GM18511 (cell line): ENCODE data around the gene FBXW9.
"Not testable (repeated sequence)": the region's sequence is repeated elsewhere in the genome, so short reads cannot be mapped to it uniquely, and the experiment has no call there.

Source experiments
- ATAC-seq: cut with Tn5 transposase; IDR thresholded peaks from one replicate; pipeline ENCODE4 v1.9.1; 2021; ENCODE audit warnings: mild to moderate bottlenecking, moderate library complexity; ENCODE audit not compliant: unreplicated experiment

Gene FBXW9

DNA sequence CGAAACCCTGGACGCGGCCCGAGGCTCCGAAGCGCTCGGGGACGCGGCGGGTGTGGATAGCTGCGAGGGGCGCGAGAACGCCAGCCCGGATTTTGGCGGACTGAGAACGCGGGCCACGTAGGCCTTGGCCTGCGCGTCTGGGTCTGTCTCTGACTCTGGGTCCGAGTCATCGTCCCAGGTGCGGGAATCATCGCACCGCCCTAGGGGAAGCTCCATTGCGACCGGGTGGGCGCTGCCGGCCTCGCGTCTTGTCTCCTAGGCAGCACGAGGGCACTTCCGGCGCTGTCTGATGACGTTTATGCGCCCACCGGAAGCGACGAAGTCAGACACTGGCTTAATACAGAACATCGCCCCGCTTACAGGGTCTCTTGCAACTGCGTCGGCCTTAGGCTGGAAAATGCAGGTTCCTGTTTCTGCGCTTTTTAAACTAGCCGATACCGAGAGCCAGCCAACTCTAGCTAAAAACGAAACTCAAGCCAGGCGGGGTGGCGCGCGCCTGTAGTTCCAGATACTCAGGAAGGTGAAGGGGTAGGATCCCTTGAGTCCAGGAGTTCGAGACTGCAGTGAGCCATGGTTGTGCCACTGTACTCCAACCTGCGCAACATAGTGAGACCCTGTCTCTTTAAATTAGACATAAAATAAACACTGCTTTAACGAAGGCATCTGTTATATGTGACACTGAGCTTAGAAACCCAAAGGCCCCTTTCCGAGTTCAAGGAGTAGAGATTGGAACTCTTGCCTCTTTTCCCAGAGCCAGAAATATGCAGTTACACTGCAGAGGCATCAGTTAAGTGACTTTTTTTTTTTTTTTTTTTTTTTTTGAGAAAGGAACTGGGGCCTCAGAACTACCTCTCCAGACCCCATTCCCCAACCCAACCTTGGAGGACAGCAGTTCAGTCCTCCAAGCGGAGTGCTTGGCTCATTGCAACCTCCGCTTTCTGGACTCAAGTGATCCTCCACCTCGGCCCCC is at the start of gene FBXW9:
TSS of gene FBXW9 (minus strand) at position 266 of the 970 bp plus-strand sequence. CDS start at position 216, 50 bp downstream.
- ATAC-seq: peak; percentile 91

DNA sequence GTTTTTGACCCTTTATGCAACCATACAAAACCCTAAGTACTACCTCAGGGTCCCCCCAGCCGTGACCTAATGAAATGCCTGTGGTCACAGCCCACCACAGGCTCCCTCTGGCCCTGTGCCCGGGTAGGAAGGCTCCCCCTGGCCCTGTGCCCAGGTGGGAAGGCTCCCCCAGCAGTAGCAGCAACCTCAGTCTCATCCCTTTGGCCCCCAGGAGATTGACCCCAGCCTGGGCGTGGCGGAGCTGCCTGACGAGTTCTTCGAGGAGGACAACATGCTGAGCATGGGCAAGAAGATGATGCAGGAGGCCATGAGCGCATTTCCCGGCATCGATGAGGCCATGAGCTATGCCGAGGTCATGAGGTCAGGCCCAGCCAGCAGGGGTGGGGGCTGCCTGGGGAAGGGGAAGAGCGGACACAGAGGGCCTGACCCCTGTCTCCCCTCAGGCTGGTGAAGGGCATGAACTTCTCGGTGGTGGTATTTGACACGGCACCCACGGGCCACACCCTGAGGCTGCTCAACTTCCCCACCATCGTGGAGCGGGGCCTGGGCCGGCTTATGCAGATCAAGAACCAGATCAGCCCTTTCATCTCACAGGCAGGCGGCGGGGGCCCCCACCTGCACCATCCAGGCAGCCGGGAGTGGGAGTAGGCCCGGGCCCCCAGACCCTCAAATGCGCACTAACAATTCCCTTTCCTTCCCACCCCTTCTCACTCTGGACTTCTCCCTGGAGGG is 48.9 kb upstream of the FBXW9 start:
- no peak for ATAC-seq

DNA sequence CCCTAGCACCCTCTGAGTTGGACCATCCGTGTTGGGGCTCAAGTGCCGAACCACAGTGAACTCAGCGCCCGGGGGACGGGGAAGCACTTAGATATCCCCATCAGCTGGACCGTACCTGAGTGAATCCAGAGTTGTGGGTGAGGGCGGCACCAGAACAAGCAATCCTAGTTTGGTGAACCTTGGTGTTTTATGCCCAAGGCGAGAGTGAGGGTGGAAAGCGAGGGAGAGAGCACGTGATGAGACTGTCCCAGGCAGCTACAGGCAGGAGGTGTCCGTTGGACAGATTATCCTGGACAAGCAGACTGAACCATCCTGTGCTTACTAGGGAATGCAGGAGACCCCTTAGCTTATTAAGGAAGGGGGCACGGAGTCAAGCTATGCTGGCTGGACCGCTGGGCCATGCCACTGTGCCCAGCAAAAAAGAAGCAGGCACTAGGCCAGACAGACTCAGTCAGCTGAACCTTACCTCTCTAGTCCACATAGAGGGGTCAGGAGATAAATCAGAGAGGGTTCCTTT is 41.5 kb upstream of the FBXW9 start:
- ATAC-seq: no peak

DNA sequence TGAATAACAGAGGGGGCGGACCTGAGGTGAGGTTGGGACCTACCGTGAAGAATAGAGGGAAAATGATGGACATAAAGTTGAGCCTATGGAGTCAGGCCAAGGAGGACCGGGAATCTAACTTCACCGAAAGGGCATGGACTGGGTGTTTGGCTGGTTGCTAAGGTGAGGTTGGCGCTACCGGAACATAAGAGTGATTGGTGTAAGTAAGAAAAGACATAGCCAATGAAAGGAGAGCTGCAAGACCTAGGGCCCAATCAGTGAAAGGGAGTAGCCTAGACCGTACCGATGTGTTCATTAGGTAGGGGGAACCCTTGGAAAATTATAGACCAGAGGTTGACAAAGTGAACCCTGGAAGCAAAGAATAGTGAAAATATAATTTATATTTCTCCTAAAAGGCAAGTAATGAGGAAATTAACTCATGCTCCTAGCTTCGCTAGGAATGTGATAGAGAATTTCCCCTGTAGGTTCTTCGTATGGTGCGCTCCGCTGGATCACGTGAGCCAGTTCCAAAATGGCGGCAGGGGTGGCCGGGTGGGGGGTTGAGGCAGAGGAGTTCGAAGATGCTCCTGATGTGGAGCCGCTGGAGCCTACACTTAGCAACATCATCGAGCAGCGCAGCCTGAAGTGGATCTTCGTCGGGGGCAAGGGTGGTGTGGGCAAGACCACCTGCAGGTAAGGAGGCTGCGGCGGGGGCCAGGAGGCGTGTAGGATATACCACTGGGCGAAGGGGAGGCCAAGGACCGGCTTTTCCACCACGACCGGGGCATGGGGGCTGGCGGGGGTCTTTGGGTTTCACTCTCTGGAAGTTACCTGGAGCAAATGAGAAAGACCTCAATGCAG is 40.8 kb upstream of the FBXW9 start, which contains the start of gene GET3:
TSS of gene GET3 (plus strand) at position 503 of the 840 bp plus-strand sequence. CDS start at position 512, 9 bp downstream.
- peak; percentile 83 for ATAC-seq

DNA sequence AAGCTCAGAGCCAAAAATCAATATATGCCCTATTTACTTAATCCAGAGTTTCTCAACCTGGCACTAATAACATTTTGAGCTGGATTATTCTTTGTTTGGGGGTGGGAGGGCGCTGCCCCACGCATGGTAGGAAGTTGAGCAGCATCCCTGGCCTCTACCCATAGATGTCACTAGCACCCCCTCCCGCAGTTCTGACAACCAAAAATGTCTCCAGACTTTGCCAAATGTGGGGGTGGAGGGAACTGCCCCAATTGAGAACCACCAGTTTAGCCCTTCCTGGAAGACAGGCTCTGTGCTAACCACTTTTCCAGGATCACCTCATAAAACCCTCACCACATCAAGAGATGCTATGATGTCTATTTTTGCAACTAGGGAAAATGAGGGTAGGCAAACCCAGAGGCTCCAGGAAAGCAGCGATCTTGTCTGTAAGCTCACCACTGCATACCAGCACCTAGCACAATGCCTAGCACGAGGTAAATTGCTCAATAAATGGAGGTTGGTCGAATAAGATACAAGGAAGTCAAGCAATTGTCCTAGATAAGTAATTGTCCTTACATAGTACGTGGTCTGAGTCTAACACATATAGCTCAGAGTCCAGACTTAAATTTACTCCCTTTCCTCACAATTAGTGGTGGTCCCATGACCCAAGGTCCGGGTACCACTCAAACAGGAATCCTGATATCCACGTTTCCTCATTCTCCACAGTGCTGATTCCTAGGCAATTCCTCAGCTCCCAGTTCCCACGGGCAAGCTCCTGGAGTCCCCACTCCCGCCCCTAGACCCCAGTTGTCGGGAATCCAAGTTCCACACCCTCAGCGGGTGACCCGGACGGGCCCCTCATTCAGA is 37.2 kb upstream of the FBXW9 start:
- no peak for ATAC-seq

DNA sequence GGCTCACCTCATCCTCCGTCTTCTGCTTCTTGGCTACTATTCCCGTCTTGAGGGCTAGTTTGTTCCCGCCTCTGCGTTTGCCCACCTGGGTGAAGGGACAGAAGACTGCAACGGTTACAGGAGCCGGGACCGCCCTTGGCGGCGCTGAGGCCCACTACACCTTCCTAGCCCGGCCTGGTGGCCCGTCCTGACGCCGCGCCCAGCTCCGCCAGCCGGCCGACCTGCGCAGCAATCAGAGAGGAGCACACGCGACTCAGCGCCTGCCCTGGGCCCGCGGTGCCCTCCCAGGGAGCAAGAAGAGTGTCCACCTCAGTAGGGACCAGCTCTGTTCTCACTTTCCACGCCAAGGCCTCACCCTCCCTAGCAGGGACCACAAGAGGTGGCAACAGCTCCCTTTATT is 34.9 kb upstream of the FBXW9 start:
- ATAC-seq: no peak

DNA sequence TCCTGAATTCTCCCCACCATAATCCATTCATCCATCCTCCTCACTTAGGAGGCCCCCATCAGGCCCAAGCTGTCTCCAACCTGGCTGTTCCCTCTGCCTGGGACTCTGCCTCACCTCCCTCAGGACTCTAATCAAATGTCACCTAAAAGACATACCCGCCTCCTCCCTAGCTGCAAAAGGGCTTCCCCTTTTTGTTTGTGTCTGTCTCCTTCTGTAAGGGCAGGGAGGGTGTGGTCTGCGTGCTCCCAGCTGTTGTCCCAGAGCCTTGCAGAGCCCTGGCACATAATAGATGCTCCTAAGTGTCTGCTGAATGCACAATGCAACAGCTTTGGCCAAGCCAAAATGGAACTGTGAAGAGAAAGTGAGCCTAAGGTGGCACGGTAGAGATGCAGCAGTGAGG is 33.6 kb upstream of the FBXW9 start:
- ATAC-seq: no peak

DNA sequence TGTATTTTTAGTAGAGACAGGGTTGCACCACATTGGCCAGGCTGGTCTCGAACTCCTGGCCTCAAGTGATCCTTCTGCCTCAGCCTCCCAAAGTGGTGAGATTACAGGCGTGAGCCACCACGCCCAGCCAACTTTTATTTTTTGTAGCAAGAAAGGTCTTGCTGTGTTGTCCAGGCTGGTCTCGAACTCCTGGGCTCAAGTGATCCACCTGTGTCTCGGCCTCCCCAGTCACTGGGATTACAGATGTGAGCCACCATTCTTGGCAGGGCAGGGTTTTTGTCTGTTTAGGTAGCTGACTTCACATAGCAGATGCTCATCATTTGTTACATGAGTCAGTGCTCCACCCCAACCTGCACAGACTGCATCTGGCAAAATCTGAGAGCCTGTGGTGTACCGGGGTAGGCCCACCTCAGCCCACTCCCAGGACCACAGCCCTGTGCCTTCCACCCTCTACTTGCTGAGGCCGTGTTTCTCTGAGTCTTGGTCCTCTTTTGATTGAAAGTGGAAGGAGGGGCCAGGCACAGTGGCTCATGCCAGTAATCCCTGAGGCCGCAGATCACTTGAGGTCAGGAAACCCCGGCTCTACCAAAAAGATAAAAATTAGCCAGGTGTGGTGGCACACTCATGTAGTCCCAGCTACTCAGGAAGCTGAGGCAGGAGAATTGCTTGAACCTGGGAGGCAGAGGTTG is 31.5 kb upstream of the FBXW9 start:
- no peak for ATAC-seq

DNA sequence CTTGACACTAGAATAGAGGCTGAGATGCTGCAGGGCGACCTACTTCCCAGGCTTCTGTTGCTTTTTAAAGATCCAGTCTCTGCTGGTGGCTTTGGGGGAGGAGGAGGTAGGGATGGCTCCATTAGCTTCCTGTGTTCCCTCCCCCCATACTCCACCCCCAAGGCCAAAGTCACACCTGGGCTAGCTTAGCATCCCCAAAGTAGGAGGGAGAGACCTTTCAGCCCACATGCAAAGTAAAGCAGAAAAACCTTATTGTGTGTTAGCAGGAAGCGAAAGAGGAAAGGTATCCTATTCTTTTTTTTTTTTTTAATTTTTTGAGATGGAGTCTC is 30.5 kb upstream of the FBXW9 start:
- ATAC-seq: no peak

DNA sequence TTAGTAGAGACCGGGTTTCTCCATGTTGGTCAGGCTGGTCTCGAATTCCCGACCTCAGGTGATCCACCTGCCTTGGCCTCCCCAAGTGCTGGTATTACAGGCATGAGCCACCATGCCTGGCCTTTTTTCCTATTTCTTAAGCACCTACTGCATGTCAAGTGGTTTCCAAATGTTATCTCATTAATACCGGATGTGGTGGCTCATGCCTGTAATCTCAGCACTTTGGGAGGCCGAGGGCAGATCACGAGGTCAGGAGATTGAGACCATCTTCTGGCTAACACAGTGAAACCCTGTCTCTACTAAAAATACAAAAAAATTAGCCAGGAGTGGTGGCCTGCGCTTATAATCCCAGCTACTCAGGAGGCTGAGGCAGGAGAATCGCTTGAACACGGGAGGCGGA is 29.2 kb upstream of the FBXW9 start:
- not testable (repeated sequence) for ATAC-seq

DNA sequence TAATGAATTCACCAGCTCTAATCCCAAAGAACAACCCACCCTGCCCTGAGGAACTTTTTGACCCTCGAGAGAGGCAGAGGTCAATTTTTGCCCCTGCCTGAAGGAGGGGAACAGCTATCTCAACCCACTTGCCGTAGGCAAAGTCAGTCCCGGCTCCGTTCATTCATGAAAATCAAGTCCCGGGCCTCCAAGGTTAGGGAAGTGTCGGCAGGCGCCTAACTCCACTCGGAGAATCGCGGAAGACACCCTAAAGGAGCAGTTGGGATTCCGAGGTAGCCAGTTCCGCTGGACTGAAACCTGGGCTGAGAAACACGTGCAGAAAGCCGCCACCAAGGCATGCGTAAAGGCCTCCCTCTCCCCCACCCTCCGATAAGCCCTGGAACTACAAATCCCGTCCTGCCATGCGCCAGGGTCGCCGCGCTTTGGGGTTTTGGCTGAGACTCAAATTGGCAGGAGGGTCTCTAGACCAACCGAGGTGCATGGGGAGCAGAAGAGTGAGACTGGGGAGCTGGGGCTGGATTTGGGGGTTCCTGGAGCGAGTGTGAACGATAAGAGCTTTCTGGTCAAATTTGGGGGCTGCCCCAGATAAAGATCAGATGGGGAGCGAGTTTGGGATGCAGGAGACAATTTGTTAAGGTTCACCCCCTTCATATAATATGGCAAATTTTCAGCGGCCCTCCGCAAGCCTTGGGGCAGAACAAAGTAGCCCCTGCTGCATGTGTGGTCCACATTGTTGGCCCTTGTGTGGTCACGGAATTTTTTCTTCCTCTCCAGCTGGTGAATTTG is 27.4 kb upstream of the FBXW9 start, which contains the start of gene TNPO2:
TSS of gene TNPO2 (minus strand) at position 292 of the 786 bp plus-strand sequence. CDS start 2,955 bp downstream, outside the sequence.
- no peak for ATAC-seq

DNA sequence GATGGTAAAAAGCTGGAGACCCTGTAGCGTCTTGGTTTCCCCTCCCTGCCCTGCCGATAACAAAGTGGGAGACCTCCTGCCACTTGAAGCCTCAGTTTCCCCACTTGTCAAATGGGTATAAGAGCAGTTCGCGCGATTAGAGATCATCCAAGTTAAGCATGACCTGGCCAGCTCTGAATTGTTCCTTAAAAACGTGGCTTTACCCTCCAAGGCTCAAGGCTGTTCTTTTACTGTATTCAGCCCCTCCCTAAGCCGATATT is 26.9 kb upstream of the FBXW9 start:
- ATAC-seq: no peak

DNA sequence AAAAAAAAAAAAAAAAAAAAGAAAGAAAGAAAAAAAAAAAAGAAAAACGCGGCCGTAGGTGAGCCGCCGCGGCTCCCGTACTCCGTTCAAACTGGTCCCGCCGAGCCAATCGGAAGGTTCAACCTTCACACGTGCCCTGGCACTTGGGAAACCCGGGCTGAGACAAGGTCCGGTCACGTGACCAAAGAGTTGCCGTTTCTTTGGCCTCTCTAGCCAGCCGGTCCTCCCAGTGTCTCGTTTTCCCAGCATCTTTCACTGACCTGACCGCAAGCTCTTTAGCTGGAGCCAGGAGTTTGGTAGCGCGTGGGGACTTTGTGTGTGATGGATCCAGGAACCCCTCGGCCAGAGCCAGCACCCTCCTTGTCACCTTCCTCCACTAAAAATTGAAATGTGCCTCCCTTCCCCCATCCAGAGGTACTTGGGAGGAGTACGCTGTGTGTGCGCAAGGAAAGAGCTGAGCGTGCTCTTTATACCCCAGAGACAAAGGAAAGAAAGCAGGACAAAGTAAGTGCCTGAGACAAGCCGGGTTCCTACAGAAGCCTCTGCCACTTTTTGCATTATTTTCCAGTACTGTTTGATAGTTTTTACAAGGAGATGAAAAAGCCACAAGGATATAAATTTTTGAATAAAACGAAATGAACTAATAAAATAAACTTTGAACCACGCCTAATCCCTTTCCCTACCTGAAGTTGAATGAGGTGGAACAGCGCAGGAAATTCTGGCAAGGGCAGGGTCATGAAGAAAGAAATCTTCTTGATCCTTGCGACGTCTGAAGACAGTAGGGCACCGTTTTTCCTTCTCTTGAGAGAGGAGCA is 26.3 kb upstream of the FBXW9 start:
- ATAC-seq: peak; percentile 83

DNA sequence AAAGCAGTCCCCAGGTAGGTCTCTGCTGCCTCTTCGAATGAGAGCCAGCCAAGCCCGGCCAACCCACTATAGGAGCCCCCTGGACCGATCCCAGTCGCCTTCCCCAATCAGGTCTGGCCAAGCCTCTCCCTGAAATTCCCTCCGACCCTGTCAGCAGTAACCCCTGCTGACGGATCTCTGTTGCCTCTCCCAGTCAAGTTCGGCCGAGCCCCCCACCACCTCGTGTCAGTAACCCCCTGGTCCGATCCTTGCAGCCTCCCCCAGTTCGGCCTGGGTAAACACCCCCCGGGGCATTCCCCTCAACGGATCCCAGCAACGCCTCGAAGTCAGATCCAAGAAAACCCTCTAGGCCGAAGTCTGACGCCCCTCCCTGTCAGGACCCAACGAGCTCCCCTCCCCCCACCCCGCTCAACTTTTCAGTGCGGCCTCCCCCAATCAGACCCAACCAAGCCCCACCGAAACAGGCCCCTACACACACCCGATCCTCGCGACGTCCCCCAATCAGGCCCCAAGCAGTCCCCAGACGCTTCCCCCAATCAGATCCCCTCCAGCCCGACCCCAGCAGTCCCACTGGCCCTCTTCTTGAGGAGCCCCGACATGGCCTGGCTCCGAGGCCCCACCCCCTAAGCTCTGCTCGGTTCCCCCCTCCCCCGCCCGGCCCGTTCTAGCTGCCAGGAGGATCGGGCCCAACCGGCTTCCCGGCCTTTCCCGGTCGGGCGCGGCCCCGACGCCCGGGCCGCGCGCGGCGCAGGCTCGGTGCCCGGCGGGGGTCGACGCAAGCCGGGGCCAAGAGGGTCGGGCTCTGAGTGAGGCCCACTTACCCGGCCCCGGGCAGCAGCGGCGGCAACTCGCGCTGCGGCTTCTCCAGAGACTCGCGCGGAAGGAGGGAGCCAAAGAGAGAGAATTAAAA is 25.5 kb upstream of the FBXW9 start:
- ATAC-seq: peak; percentile 40

DNA sequence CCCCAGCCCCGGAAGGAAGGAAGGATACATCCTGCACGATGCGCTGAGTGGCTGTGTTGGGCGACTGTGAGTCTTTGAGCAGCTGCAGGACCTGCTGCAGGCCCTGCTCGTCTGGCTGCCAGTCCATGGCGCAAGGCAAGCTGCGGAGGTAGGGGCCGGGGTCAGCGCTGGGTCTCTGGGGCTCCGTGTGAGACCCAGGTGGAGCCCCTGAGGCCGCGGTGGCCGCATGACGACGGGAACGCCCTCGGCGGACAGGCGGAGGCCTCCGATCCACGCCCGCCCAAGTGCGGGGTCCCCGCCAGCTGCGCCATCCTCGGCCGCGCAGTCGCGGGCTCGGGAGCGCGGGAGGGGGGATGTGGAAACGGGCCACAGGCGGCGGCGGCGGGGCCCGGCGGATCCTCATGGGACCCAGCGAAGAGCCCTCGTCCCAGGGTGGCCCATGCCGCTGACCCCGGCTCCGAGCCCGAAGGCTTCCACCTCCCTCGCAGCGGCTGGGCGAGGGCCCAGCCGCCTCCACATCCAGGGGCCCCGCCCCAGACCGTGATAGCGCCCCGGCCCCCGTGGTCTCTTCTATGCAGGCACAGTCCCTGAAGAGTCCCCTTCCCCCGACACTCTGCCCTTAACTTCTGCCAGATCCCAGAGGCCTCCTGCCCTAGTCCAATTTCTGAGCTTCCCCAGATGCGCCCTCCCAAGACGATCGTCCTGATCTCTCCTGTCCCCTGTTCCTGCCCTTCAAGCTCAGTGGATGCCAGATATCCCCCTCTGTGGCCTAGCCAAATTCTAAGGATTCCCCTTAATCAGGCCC is 24.6 kb upstream of the FBXW9 start:
- ATAC-seq: no peak

DNA sequence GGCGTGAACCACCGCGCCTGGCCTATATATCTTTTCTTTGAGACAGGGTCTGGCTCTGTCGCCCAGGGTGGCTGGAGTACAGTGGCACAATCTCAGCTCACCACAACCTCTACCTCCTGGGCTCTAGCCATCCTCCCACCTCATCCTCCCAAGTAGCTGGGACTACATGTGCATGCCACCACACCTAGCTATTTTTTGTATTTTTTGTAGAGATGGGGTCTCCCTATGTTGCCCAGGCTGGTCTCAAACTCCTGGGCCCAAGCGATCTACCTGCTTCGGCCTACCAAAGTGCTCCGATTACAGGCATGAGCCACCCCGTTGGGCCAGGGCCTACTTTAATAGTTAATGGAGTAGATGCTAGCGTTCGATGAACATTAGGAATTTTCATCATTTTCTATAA is 23.9 kb upstream of the FBXW9 start:
- ATAC-seq: no peak
